Adipose tissue (tissue), 3 donors: Measurements from ENCODE around the gene PSPH. TPM values are rescaled to one million over a fixed set of nuclear protein-coding genes. Genes with fewer than 3 reads are reported as not detected.
A peak's percentile ranks its signal among the peaks of the same experiment; 100 is the strongest.

Experiments
- H3K27ac ChIP-seq: one replicate; pipeline ENCODE4 v1.5.1; 2013; ENCODE audit warnings: low read depth, low read length
- WGBS, 3 donors: extraction: QIAGEN DNeasy Blood & Tissue Kit; methylation state at CpG; one replicate each; pipeline ENCODE4 v1.1.7; 2013; 5-methylcytosine and 5-hydroxymethylcytosine counted together
- polyA plus RNA-seq, 3 donors: library from polyadenylated mRNA; stranded (reverse); fragments of 200-250 nt; gene quantifications; one replicate each; pipeline ENCODE4 v1.2.3, GENCODE V29; 2013
- donor health status: healthy with polysubstance abuse.
- donor health status: Bipolar disorder and iron deficiency.
- donor health status: healthy.

Gene PSPH
- polyA plus RNA-seq, 3 donors, result 3.9 to 7.2 (median 5.9) TPM

- 67 to 89% (median 87%) methylated on average over 13 of the region's 13 CpGs for WGBS, 3 donors
- no peak overlapping the region for H3K27ac ChIP-seq
These were observed 85.3 kb downstream of the PSPH start for GRCh38 chr7:55965805-55966421.

- peak overlapping the region; percentile 87 for H3K27ac ChIP-seq
- 2 to 3% (median 3%) methylated on average over 14 of the region's 14 CpGs for WGBS, 3 donors
These were observed 86.2 kb downstream of the PSPH start for GRCh38 chr7:55965100-55965470.

- peak within 1 kb of the TSS; percentile 87 for H3K27ac ChIP-seq
- 1 to 2% (median 1%) methylated on average over 79 to 104 of the region's 105 CpGs for WGBS, 3 donors
These were observed 86.8 kb downstream of the PSPH start, which contains the start of gene NIPSNAP2 for GRCh38 chr7:55964261-55965099. NIPSNAP2 (plus strand) TSS chr7:55964585; CDS start chr7:55964610, 25 bp downstream.

DNA sequence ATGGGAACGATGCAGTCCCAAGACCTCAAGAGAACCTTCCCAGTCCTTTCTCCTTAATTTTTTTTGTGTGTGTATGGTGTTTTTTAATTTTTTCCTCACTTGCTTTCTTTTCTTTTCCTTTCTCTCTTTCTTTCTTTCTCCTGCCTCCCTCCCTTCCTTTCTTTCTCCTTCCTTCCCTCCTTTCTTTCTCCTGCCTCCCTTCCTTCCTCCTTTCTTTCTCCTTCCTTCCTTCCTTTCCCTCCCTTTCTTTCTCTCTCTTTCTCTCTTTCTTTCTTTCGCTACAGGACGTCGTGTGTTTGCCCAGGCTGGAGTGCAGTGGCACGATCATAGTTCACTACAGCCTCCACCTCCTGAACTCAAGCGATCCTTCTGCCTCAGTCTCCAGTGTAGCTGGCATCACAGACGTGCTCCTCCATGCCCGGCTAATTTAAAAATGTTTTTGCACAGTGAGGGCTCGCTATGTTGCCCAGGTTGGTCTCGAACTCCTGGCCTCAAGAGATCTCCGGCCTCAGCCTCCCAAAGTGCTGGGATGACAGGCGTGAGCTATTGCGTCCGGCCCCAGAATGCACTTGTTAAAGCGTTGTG is 87.6 kb downstream of the PSPH start:
- no peak overlapping the region for H3K27ac ChIP-seq
- 74 to 75% (median 75%) methylated on average over 15 of the region's 15 CpGs for WGBS, 3 donors

DNA sequence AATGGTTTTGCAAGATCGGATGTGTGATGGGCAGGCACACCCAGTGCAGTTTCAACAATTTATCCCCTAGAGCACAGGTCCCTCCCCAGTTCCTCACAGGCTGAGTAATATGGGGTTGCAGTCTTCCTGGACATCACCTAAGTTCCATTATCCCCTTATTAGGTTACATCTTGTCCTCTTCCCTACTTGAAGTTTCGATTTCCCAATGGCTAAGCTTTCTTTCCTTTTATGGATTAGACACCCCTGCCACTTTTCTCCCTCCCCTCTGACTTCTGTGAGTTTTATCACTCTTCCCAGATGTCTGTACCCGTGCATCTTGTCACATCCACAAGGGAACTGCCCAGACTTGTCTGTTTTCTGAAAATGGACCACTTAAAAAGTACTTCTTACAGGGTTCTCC is 89.2 kb downstream of the PSPH start:
- H3K27ac ChIP-seq, result no peak overlapping the region
- 77 to 86% (median 85%) methylated on average over 3 of the region's 3 CpGs for WGBS, 3 donors

Other genes with a start within 250 kb of the PSPH start
- not detected for gene SEPTIN14, start 188.7 kb downstream of the PSPH start, polyA plus RNA-seq
- 1 to 10 TPM in 2 of 3 donors, under 1 TPM in 1; 0.83 to 3.1 (median 1.2) TPM for gene ZNF713, start 164.0 kb downstream of the PSPH start, polyA plus RNA-seq
- 10 to 100 TPM; 10.4 to 17.8 (median 12.7) TPM for gene MRPS17, start 99.6 kb downstream of the PSPH start, polyA plus RNA-seq
- gene NIPSNAP2, start 86.9 kb downstream of the PSPH start, polyA plus RNA-seq, result 10 to 100 TPM; 29.0 to 54.8 (median 45.4) TPM
- gene CCT6A, start 321 bp upstream of the PSPH start, polyA plus RNA-seq, result 100 to 1,000 TPM in 1 of 3 donors, 10 to 100 TPM in 2; 58.7 to 102 (median 96.2) TPM
- 10 to 100 TPM; 71.9 to 84.3 (median 82.7) TPM for gene SUMF2, start 12.8 kb upstream of the PSPH start, polyA plus RNA-seq
- gene PHKG1, start 41.5 kb upstream of the PSPH start, polyA plus RNA-seq, result 1 to 10 TPM in 2 of 3 donors, under 1 TPM in 1; 0.47 to 5.1 (median 1.3) TPM
- gene CHCHD2, start 55.0 kb upstream of the PSPH start, polyA plus RNA-seq, result 100 to 1,000 TPM; 402 to 444 (median 408) TPM
- gene NUPR2, start 65.0 kb upstream of the PSPH start, polyA plus RNA-seq, result 1 to 10 TPM in 1 of 3 donors, under 1 TPM in 1, not detected in 1; 0.21 to 1.9 TPM